Stimulated activated CD4-positive, alpha-beta T cell treated with anti-CD3 and anti-CD28 coated beads, Interleukin-1b, Interleukin-23, amount 100 ng/mL, for 48 hours (primary cell): ENCODE data around the gene APBA3.

Experiments
- DNase-seq: peaks from one replicate; pipeline ENCODE4 v3.0.0-alpha.2; 2020

The APBA3 gene

GRCh38 chr19:3712663-3713611, 48.6 kb downstream of the APBA3 start:
- no peak for DNase-seq

- no peak for DNase-seq
Measured at GRCh38 chr19:3710265-3710812, 51.2 kb downstream of the APBA3 start.

GRCh38 chr19:3708207-3708931, 53.1 kb downstream of the APBA3 start, which contains the start of gene TJP3:
TSS of gene TJP3 (plus strand) at chr19:3708384. CDS start at chr19:3728433, 20,049 bp downstream.
- no peak for DNase-seq

GRCh38 chr19:3707868-3708206, 53.7 kb downstream of the APBA3 start:
- DNase-seq, result no peak

- no peak for DNase-seq
Measured at GRCh38 chr19:3701200-3701599, 60.3 kb downstream of the APBA3 start.
